HG02588 (cell line): ENCODE measurements around the gene MCF2L2.
"Not testable (repeated sequence)": the region's sequence is repeated elsewhere in the genome, so short reads cannot be mapped to it uniquely, and the experiment has no call there.

Source experiments
- ATAC-seq: cut with Tn5 transposase; IDR thresholded peaks from one replicate; pipeline ENCODE4 v1.9.1; 2021; ENCODE audit warnings: mild to moderate bottlenecking, moderate library complexity; ENCODE audit not compliant: unreplicated experiment

MCF2L2 gene

DNA sequence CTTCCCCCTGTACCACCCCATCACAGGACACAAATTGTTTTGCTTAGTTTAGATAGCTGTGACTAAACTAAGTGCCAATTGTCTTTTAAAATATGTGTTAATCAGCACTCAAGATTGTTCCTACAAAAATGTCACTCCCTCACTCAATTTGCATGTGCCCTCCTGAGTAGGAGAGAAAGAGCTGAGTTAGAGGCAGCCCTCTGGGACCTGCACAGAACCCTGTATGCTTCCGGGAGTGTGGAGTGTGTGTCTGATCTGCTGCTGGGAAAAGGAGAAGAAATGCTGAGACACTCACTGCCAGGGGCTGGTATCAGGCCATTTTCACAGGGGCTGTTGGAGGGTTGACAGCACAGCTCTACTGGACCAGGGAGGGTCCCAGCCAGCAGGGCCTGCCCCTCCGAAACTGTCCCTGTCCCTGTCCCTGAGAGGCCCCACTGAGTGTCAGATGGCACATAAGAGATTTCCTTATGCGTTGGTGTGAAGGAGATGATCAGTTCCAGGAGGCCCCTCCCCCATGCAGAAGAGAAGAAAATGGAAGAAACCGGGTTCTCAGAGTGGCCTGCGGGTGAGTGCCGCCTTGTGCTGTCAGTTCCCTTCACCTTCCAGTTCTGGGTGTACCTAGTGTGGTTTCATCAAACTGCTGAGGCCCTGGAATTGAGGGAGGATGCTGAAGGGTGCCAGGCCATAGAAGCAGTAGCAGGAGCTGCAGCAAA, 179.3 kb downstream of the MCF2L2 start:
- ATAC-seq: no peak

- ATAC-seq: no peak
Observed at GRCh38 chr3:183247011-183247589, 181.3 kb downstream of the MCF2L2 start.

DNA sequence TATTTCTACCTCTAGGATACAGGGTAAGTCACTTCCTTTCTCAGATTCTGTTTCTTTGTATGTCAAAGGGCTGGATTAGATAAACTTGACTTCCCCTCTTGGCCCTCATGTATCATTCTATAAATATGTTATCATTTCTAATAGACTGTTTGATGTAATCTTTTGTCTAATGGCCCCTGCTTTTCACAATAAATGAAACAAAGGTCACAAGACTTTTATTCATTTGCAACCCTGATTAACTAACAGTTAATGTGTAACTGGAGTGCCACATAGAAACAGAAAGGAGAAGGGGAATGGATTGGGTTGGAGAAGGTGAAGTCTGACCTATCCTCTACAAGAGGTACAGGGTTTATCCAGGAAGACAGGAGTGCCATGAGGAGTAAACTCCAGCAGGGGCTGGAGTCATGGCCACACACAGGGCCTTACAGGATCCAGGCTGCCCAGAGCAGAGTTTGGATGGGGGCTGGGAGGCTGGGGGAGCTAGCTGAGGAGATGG, 183.4 kb downstream of the MCF2L2 start:
- no peak for ATAC-seq

DNA sequence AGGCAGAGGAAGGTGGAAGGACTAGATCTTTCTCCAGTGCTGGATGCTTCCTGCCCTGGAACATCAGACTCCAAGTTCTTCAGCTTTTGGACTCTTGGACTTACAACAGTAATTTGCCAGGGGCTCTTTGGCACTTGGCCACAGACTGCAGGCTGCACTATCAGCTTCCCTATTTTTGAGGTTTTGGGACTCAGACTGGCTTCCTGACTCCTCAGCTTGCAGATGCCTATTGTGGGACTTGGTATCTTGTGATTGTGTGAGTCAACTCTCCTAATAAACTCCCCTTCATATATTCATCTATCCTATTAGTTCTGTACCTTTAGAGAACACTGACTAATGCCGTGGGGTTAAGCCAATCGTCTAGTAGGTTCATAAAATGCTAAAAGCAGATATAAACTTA, 184.2 kb downstream of the MCF2L2 start:
- ATAC-seq: no peak

- no peak for ATAC-seq
Observed at GRCh38 chr3:183242431-183242830, 186.0 kb downstream of the MCF2L2 start.

DNA sequence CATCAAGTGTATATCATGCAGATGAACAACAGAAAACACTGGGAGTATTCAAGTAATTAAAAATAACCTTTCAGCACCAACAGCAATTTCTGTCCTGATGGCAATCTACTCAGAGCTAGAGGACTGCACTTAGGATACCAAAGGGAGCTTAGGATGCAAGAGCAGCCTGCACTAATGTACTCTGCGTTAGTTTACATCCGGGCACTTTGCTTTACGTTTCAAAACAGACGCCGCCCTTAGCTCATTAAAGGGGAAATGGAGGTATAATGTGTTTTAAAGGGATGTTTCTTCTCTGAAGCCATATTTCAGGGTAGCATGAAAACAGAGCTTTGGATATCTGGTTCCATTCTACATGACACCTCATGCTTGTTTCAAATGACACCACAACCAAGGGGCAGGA, 189.4 kb downstream of the MCF2L2 start:
- ATAC-seq: no peak

DNA sequence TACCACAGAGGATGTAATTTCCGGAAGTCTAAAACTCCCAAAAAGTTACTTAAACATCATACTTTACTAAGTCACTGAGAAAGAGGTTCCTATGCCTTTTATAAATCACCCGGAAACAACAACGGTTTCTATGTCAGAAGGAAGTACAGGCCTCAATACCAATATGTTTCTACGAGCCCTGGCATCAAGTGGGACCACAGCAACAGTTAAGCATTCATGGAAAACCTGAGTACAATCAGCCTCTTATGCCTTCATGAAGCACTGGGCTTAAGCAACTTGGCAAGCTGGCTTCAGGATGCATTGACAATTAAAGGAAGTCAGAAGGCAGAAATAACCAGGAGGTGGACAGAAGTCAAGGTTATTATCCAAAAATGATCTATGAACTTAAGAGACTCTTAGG, 194.5 kb downstream of the MCF2L2 start:
- ATAC-seq: no peak

DNA sequence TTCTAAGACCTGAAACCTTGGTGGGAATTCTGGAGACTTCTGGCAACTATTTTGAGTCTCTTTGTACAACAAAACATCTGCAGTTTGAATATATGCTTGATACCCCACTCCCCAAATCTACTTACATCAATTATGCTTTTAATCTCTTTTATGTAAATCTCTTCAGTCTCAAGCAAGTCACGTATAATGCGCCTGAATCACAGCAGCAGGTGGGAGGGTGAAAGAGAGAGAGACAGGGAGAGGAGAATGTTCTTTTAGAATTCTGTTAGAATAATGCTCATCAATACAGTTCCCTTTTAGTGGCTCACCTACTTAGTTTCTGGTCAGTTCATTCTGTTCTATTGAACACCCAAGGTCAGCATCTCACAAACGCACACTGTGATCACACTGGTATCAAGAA, 197.6 kb downstream of the MCF2L2 start:
- no peak for ATAC-seq

DNA sequence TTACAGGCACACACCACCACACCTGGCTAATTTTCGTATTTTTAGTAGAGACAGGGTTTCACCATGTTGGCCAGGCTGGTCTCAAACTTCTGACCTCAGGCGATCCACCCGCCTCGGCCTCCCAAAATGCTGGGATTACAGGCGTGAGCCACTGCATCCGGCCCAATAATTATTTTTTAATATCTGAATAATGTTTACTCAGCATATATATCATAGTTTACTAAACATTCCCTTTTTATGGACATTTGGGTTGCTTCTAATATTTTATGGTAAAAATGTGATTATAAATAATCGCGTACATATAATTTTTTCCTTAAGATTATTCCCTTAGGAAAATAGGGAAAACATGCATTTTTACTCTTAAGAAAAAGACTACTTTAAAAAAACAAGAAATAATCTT, 198.2 kb downstream of the MCF2L2 start:
- ATAC-seq: not testable (repeated sequence)

DNA sequence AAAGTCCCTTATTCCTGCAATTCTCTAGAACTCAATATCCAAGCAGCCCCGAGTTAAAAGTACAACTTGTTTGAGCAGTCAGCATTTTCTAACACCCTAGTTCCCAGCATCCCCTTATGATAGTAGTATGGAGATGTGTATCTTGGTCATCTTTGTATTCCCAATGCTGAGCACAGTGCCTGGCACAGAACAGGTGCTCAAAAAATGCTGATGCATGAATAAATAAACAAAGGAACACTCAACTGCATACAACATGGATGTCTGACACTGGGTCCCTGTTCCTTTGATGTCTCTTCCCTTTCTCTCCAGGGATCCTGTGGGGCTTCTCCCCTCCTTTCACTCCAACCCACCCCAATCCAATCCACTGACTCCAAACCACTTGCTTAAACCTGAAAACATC, 199.2 kb downstream of the MCF2L2 start:
- ATAC-seq: no peak

DNA sequence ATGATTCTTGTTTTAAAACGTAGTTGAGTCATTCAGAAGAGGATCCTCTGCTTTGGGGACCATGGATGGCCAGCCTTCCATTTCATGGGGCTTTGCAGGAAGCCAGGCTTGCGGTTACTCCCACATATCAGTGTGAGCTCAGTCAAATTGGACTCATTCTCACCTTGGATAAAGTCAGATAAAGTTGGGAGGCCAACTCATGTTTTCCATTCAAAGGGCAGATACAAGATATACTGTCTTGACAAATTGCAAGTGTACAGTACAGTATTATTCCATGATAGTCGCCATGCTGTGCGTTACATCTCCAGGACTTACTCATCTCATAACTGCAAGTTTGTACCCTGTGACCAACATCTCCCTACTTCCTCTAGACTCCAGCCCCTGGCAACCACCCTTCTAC, 200.8 kb downstream of the MCF2L2 start:
- ATAC-seq: no peak

DNA sequence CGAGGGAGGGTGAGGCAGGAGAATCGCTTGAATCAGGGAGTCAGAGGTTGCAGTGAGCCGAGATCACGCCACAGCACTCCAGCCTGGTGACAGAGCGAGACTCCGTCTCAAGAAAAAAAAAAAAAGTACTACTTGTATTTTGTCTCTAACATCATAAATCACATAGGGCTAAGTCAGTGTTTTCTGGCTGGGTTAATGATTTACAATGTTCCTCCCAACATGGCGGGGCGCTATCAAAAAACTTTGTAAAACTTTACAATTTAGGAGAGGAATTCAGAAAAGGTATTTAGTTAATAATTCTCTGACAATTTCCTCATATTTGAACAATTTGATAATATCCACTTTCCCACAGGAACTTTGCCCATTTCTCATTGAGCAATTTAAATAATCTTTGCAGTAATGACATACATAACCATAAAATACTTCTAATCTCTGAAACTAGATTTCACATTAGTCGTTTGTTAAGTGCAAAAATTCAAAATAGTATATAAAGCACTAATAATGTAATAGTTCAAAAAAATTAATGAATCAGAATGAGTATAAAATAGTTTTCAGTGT, 202.0 kb downstream of the MCF2L2 start:
- no peak for ATAC-seq

DNA sequence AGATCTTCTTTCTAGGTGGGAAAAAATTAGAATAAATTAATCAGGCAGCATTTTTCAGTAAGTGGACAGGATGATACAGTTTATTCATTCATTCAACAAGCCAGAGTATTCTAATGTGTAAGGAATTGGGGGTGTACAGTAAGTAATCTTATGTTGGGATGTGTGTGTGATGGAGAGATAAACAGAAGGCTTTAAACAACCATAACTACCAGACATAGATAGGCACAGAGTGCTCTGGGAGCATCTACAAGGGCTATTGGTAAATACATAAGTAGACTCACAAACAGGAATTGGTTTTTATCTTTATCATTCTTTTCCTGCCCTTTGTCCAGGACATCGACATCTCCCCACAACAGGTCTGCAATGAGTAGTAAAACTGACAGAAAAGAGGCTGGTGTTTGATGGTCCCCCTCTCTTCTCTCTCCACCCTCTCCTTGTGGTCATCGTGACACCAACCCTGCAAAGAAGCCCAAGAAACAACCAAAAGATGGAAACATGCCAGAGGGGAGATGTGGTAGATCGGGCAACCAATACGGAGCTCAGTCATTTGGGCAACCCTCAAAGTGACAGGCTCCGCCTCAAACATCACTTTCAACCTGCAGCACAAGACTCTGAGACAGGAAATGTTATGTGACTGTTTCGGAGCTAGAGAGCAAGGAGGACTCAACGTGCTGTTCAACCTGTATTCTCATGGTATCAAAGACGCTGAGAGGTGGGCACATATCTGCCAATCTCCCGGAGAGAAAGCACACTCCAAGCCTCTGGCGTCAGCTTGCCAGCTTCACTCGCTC, 204.0 kb downstream of the MCF2L2 start:
- no peak for ATAC-seq

GRCh38 chr3:183222631-183223235, 205.7 kb downstream of the MCF2L2 start:
- no peak for ATAC-seq

DNA sequence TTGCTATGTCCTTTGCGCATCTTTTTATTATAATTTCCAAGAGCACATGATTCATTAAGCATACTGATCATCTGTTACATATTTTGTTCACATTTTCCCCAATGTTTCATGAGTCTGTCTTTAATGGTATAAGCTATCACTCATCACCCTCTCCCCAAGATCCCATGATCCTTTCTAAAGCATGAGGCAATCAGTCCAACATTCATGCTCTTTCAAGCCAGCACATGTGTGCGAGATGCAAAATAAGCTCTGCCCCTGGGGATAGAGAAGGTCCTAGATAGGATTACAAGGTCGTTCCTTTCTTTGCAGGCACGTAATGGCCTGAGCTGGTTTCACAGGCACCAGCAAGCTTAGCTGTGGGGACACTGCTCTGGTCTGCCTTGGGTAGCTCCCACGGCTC, 207.6 kb downstream of the MCF2L2 start:
- no peak for ATAC-seq

DNA sequence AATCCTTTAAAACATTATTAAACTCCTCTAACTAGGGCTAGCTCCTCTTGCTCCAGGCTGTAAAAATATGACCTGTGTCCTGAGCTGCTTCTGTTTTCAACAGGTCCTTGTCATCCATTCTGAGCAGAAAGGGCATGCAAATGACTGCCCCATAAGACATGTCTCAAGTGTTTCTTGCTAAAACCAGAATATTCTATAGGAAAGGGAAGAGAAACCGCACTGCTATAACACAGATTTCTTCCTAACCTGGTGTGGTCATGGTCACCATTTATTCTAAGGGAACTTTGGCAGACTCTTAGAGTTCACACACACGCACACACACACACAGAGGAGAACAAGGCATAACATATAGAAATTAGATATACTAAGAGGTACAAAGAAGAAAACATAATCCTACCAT, 209.6 kb downstream of the MCF2L2 start:
- no peak for ATAC-seq

DNA sequence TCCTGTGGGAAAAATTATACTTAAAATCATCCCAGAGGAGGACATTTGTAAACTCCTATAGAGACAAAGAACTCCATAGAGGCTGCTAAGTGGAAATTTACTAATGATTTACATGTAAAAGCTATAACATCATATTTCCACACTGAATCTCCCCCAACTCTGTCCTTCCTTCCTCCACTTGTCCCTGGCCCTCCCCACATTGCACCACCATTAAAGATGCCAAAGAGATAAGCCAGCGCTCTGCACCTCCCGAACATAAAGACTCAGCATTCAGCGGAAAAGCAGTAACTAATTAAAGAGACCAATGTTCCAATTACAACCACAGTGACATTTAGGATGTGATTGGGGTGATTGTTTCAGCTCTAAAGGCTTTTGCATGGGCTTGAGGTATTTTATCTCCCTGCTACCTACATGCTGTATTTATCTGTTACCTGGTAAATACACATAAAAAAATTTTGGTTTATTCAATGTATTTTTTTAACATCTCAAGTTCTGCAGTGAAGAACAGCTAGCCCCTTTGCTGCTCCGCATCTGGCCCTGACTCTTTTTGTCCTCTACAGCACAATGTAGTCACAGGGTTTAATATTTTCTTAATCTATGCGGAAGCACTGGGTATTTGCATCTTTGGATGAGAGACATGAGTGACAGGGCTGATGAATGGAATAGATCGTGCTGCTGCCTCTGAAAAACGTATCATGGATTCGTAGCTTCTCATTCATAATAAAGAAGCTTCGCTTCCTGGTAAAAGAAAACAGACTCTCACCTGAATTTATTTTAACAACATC, 210.7 kb downstream of the MCF2L2 start:
- ATAC-seq: no peak

GRCh38 chr3:183215591-183216202, 212.7 kb downstream of the MCF2L2 start:
- no peak for ATAC-seq

- ATAC-seq: no peak
Observed at GRCh38 chr3:183214277-183214612, 214.2 kb downstream of the MCF2L2 start.
